ENCODE data around the gene OR6C76.

GRCh38 chr12:55392032-55392795 lies 33.8 kb upstream of the OR6C76 start:
- TF ChIP-seq YY1 (IDR thresholded peaks at IDR 0.05; ENCODE audit: insufficient read depth, insufficient read length) (no peak), ZNF274 (IDR thresholded peaks at IDR 0.05; ENCODE audit: low read depth, low read length) (no peak), SUZ12 (IDR thresholded peaks at IDR 0.05; ENCODE audit: extremely low read depth, insufficient read depth, insufficient read length) (no peak)

All from NT2/D1 (cell line).